ENCODE data around the gene BDKRB2. TPM values are rescaled to one million over a fixed set of nuclear protein-coding genes. Genes with fewer than 3 reads are reported as not detected.
"Not testable (repeated sequence)": the region's sequence is repeated elsewhere in the genome, so short reads cannot be mapped to it uniquely, and the experiment has no call there.

BDKRB2 gene
- total RNA-seq, 1 experiment from 2014 or later = 0.93 TPM

- DNase-seq (ENCODE audit: low spot score) = no peak
These were observed 19.9 kb downstream of the BDKRB2 start for GRCh38 chr14:96224480-96225096.

GRCh38 chr14:96225213-96225612, 20.6 kb downstream of the BDKRB2 start:
- no peak for DNase-seq (ENCODE audit: low spot score)

GRCh38 chr14:96225745-96226151, 21.1 kb downstream of the BDKRB2 start:
- DNase-seq (ENCODE audit: low spot score) = peak; percentile 77

GRCh38 chr14:96227428-96227827, 22.8 kb downstream of the BDKRB2 start:
- DNase-seq (ENCODE audit: low spot score) = no peak

GRCh38 chr14:96229315-96229714, 24.7 kb downstream of the BDKRB2 start:
- no peak for DNase-seq (ENCODE audit: low spot score)

- no peak for DNase-seq (ENCODE audit: low spot score)
These were observed 26.4 kb downstream of the BDKRB2 start for GRCh38 chr14:96231056-96231455.

- DNase-seq (ENCODE audit: low spot score) = no peak
These were observed 27.0 kb downstream of the BDKRB2 start for GRCh38 chr14:96231526-96232130.

- no peak for DNase-seq (ENCODE audit: low spot score)
These were observed 27.9 kb downstream of the BDKRB2 start for GRCh38 chr14:96232506-96232905.

GRCh38 chr14:96233661-96234060, 29.0 kb downstream of the BDKRB2 start:
- DNase-seq (ENCODE audit: low spot score) = no peak

- DNase-seq (ENCODE audit: low spot score) = no peak
These were observed 30.8 kb downstream of the BDKRB2 start for GRCh38 chr14:96235426-96235825.

- no peak for DNase-seq (ENCODE audit: low spot score)
These were observed 33.0 kb downstream of the BDKRB2 start for GRCh38 chr14:96237641-96238040.

- DNase-seq (ENCODE audit: low spot score) = no peak
These were observed 34.1 kb downstream of the BDKRB2 start for GRCh38 chr14:96238676-96239265.

- peak; percentile 63 for DNase-seq (ENCODE audit: low spot score)
These were observed 35.1 kb downstream of the BDKRB2 start for GRCh38 chr14:96239711-96240141.

GRCh38 chr14:96240641-96241040, 36.0 kb downstream of the BDKRB2 start:
- no peak for DNase-seq (ENCODE audit: low spot score)

- DNase-seq (ENCODE audit: low spot score) = no peak
These were observed 37.5 kb downstream of the BDKRB2 start for GRCh38 chr14:96242126-96242525.

GRCh38 chr14:96243785-96244184, 39.1 kb downstream of the BDKRB2 start:
- no peak for DNase-seq (ENCODE audit: low spot score)

- DNase-seq (ENCODE audit: low spot score) = not testable (repeated sequence)
These were observed 40.4 kb downstream of the BDKRB2 start for GRCh38 chr14:96245074-96245473.

GRCh38 chr14:96245710-96246538, 41.3 kb downstream of the BDKRB2 start:
- no peak for DNase-seq (ENCODE audit: low spot score)

- peak; percentile 94 for DNase-seq (ENCODE audit: low spot score)
These were observed 41.9 kb downstream of the BDKRB2 start for GRCh38 chr14:96246539-96246847.

GRCh38 chr14:96247031-96247430, 42.4 kb downstream of the BDKRB2 start:
- no peak for DNase-seq (ENCODE audit: low spot score)

- DNase-seq (ENCODE audit: low spot score) = peak; percentile 65
These were observed 44.4 kb downstream of the BDKRB2 start for GRCh38 chr14:96249029-96249428.

- no peak for DNase-seq (ENCODE audit: low spot score)
These were observed 45.8 kb downstream of the BDKRB2 start for GRCh38 chr14:96250485-96250884.
